Endothelial cell of hepatic sinusoid (primary cell): Measurements from ENCODE around the gene TMEM135.
"Not testable (repeated sequence)": the region's sequence is repeated elsewhere in the genome, so short reads cannot be mapped to it uniquely, and the experiment has no call there.

Experiments
- in situ Hi-C: cut with HindIII; loops from 2 replicates; pipeline ENCODE4 v1.10.0; 2017; ENCODE audit warnings: low sequenced_read_pairs

Gene TMEM135

DNA sequence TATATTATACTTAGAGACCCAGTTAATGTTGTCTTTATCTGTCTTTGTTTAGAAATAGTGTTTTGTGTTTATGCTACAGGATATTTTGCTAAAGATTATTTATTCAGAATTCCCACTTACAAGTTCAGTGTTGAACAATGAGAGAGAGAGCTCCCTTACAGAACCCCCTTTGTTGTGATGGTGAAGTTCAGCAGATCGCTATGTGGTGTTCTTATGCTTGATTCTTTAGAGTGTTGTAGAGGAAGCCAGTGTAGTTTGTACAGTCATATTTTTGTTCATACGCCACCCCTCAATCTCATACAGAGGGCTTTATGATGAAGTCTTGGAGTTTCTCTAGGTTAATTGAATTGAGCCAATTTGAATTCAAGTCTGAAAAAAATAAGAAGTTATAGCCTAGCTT lies 150.2 kb downstream of the TMEM135 start:
- in situ Hi-C loops: no loop called here

- in situ Hi-C loops: not testable (repeated sequence)
Measured at GRCh38 chr11:87188396-87188795, 150.7 kb downstream of the TMEM135 start.

DNA sequence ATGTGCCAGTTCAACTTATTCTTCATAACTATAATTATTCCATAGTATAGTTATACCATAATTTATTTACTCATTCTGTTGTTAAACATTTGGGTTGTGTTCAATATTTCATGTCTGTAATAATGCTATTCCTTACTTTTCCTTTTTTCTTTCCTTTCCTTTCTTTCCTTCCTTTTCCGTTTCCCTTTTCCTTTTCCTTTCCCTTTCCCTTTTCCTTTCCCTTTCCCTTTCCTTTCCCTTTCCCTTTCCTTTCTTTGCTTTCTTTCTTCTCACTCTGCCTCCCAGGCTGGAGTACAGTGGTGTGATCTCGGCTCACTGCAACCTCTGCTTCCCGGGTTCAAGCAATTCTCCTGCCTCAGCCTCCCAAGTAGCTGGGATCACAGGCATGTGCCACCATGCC lies 151.2 kb downstream of the TMEM135 start:
- in situ Hi-C loops: not testable (repeated sequence)

DNA sequence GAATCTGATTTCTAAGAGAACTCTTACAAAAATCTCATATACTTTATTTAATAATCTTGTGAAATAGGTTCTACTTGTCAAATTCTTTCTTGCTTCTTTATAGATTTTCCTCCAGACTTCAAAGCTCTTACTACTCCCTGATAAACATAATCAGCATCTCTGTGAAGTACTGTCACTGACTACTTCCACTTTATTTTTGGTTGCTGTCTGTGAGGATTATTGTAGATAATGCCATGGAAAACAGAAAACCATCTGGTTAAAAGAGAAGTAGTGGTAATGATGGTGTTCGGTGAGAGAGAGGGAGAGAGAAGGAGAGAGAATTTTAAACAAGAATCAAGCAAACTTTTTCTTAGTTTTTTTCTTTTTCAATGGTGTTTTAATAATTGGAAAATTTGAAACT lies 152.3 kb downstream of the TMEM135 start:
- in situ Hi-C loops: no loop called here

- in situ Hi-C loops: no loop called here
Measured at GRCh38 chr11:87193756-87194470, 156.2 kb downstream of the TMEM135 start.

GRCh38 chr11:87194985-87195820 lies 157.5 kb downstream of the TMEM135 start:
- in situ Hi-C loops: no loop called here

- in situ Hi-C loops: no loop called here
Measured at GRCh38 chr11:87198266-87198881, 160.6 kb downstream of the TMEM135 start.

GRCh38 chr11:87201376-87201775 lies 163.6 kb downstream of the TMEM135 start:
- in situ Hi-C loops: no loop called here

DNA sequence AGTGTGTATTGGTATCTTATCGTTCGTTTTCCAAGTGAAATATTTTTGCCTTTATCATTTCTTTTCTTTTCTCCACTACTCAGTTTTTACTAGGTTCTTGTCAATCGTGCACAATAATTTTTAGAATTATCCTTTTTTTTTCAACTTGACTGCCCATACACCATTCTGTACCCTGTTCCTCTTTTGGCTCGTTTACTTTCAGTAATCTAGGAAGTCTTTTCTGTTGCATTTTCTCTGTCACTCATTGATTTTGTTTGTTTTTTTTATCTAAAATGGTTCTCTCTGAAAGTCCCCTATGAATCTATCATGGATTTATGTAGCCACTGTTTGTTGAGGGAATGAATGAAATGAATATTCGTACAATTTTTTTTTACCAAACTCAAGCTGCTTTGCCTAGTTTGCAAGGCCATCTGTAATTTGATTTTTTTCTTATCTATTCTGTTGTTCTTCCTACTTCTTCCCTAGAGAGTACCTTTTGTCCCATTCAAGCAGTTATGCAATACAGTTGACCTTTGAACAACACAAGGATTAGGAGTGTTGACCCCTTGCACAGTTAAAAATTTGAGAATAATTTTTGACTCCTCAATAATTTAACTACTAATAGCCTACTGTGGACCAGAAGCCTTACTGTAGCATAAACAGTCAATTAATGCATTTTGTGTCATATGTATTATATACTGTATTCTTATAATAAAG lies 166.3 kb downstream of the TMEM135 start:
- in situ Hi-C loops: no loop called here

- in situ Hi-C loops: no loop called here
Measured at GRCh38 chr11:87212891-87213290, 175.2 kb downstream of the TMEM135 start.

DNA sequence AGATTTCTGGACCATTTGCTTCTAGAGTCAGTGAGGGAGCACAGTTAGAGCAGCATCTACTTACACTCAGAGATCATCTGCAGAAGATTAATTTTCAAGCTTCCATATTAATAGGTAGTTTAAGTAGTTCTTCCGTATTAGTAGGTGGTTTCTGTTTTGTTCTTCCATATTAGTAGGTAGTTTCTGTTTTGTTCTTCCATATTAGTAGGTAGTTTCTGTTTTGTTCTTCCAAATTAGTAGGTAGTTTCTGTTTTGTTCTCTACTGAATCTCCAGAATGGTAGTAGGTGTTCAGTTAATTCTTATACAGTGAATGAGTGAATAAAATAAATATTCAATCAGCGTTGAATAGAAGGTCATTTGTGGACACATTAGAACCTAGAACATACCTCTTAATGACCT lies 175.7 kb downstream of the TMEM135 start:
- in situ Hi-C loops: no loop called here

DNA sequence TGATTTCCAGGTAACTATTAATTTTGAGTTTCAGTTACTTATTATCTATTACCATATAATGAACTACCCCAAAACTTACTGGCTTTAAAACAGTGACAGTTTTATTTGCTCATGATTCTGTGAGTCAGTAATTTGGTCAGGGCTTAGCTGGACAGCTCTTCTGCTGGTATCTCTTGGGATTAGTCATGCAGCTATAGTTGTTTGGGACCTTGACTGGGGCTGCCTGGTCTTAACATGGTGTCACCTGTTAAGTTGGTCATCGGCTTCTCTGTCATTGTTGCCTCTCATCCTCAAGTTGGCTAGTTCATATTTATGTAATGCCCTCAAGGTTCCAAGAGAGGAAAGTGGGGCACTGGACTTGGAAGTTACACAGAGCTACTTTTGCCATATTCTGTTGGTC lies 177.5 kb downstream of the TMEM135 start:
- in situ Hi-C loops: no loop called here

- in situ Hi-C loops: no loop called here
Measured at GRCh38 chr11:87219266-87219665, 181.5 kb downstream of the TMEM135 start.

DNA sequence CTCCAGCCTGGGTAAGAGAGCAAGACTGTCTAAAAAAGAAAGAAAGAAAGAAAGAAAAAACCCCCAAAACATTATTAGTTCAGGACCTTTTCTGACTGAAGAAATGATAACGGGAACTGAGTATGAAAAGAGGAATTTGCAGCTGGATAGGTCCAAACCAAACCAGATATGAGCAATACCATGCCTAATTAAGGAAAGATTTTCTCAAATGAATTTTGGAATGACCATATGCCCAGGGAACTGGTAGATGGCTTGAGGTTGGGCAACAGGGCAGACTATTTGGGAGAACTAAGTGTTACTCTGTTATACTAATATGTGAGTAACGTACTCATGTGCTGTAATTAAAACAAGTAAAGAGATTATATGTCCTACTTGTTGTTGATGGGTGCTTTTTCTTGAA lies 186.1 kb downstream of the TMEM135 start:
- in situ Hi-C loops: no loop called here

DNA sequence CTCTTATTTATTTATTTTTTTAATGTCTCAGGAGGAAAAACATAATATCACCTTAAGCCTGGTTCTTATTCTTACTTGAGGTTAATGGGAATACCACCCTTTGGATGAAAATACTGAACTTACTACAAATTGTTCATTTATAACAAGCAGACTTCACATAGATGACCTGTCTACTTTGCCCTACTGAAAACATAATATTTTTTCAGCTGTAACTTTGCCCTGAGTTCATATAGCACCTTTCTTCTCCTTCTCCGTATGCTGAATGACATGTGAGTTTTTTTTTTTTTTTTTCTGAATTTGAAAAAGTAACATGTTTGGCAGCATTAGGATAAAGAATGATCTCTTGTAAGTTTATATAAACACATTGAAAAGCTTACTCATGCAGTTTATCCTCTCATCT lies 186.8 kb downstream of the TMEM135 start:
- in situ Hi-C loops: no loop called here

DNA sequence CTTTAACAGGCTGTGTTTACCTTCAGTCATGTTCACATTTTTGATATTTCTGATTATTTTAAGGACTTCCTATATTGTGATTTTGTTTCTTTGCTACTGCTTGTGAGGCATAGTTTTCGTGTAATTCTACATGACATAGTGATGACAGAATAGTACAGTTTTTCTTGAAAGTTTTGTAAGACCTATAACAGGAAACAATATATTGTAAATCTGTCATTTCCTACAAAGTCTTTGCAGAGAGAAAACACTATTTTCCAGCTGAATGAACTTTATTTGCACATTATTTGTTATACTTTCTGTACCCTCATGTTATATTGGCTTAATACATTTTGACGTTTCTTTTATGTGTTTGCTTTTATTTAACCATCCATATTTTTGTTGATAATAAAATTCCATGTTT lies 191.1 kb downstream of the TMEM135 start:
- in situ Hi-C loops: no loop called here

- in situ Hi-C loops: no loop called here
Measured at GRCh38 chr11:87230995-87231394, 193.3 kb downstream of the TMEM135 start.

DNA sequence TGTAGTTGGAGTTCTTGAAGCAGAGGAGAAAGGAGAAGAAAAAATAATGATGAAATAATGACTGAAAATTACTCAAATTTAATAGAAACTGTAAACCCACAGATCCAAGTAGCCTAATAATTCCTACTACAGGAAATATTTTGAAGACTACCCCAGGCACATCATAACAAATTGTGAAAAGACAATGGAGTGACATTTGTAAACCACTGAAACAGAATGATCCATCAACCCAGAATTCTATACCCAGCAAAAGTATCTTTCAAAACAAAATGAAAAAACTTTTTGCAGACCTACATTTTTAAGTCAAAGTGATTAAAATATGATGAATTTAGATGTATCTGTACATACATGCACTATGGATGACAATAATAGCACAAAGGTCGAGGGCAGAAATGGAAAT lies 194.6 kb downstream of the TMEM135 start:
- in situ Hi-C loops: no loop called here

GRCh38 chr11:87235366-87235765 lies 197.6 kb downstream of the TMEM135 start:
- in situ Hi-C loops: no loop called here

DNA sequence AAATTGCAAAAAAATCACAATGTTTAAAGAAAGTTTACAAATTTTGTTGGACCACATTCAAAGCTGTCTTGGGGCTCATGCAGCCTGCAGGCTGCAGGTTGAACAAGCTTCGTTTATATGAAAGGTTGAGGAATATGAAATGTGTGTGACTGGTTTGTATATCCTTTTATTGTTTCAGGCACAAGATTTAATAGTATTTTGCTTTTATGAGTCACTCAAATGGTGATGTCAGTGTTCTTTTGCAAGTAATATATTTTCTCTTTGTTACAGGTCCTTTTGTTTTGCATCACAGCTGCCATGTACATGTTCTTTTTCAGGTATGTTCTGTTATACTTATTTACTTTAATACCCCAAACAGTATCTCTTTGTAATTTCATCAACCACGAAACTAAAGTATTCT lies 198.6 kb downstream of the TMEM135 start:
- in situ Hi-C loops: no loop called here

DNA sequence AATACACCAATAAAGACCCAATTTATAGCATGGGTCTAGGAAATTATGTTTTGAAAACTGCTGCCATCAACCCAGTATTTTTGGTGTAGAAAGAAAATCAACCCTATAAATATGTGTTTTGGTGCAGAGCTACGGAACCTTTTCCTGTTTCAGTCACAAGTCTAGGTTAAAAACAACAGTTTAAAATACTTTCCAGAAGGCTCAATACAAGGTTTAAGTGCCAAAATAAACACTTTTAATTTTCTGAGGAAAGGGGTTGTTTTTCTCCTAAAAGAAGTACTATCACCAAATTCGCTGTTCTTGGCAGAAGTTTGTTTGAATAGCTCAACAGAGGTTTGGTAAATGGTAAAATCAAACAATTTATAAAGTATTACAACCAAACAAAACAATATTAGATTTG lies 201.3 kb downstream of the TMEM135 start:
- in situ Hi-C loops: no loop called here
